Gastrocnemius medialis (tissue), 4 donors: ENCODE results near the gene NDUFB10. TPM values are rescaled to one million over a fixed set of nuclear protein-coding genes. Genes with fewer than 3 reads are reported as not detected.

Experiments
- ATAC-seq, 2 donors: fragments of 150-250 bp; one replicate each; pipeline ENCODE4 v1.9.1; 2016
- DNase-seq, 2 donors: peaks; one replicate each; pipeline ENCODE4 v3.0.0-alpha.2; 2019
- H3K27ac ChIP-seq, 4 donors: fragments of 200-600 bp; sonication (generic); 1 replicate in 1 of 4; 2 replicates in 3 of 4; pipeline ENCODE4 v1.5.1; 2016 to 2018; ENCODE audit warnings: mild to moderate bottlenecking in 2 of 4, moderate library complexity in 1 of 4
- H3K27me3 ChIP-seq, 3 donors: fragments of 200-600 bp; sonication (generic) in 2 of 3; 1 replicate in 1 of 3; 2 replicates in 2 of 3; pipeline versions ENCODE4 v1.5.1 to v1.6.0; 2016 to 2019; ENCODE audit warnings: mild to moderate bottlenecking in 1 of 3, moderate library complexity in 1 of 3
- H3K36me3 ChIP-seq, 2 donors: fragments of 200-600 bp; sonication (generic) in 1 of 2; one replicate each; pipeline ENCODE4 v1.5.1; 2017 to 2018
- H3K4me1 ChIP-seq, 2 donors: fragments of 200-600 bp; sonication (generic) in 1 of 2; one replicate each; pipeline ENCODE4 v1.5.1; 2016 to 2017; ENCODE audit warnings: mild to moderate bottlenecking in 2 of 2
- H3K4me3 ChIP-seq, 4 donors: fragments of 200-600 bp; sonication (generic) in 3 of 4; 1 replicate in 1 of 4; 2 replicates in 3 of 4; pipeline ENCODE4 v1.5.1; 2016 to 2019; ENCODE audit warnings: mild to moderate bottlenecking in 2 of 4
- H3K9me3 ChIP-seq, 3 donors: fragments of 200-600 bp; sonication (generic) in 2 of 3; 1 replicate in 1 of 3; 2 replicates in 2 of 3; pipeline ENCODE4 v1.5.1; 2016 to 2019
- CTCF ChIP-seq, 5 experiments: fragments of 450-650 bp in 3 of 5; fragments of 200-600 bp in 2 of 5; sonication (generic) in 2 of 5; IDR thresholded peaks in 4 of 5; conservative IDR thresholded peaks in 1 of 5; 1 replicate in 4 of 5; 2 replicates in 1 of 5; pipeline ENCODE4 v1.5.1; 2016 to 2019; ENCODE audit warnings: antibody characterized with exemption in 5 of 5, mild to moderate bottlenecking in 3 of 5, moderate library complexity in 3 of 5
- POLR2A ChIP-seq, 2 donors: fragments of 450-650 bp; IDR thresholded peaks; one replicate each; pipeline ENCODE4 v1.6.1; 2017; ENCODE audit warnings: antibody characterized with exemption in 2 of 2, mild to moderate bottlenecking in 2 of 2, moderate library complexity in 2 of 2
- in situ Hi-C, 4 donors: fragments of 200-750 bp; cut with MboI; loops; one replicate each; pipeline versions ENCODE4 v1.15.0 to v1.8.0; 2017; ENCODE audit warnings: low sequenced_read_pairs in 4 of 4
- intact Hi-C: fragments of 100-400 bp; cut with DNase I; formaldehyde crosslinking; loops from one replicate; pipeline ENCODE4 v1.15.1; 2023; ENCODE audit warnings: low total_unique reads
- total RNA-seq, 4 donors: library from RNA; depleted of rRNA; stranded (reverse); fragments of >200 nt; gene quantifications; one replicate each; pipeline versions ENCODE4 v1.1.0 to v1.2.3, GENCODE V29; 2016

Gene NDUFB10
- total RNA-seq, 4 donors from 2014 or later: 530 to 1,014 (median 743) TPM

- ATAC-seq (no peak), DNase-seq (no peak)
- Histone ChIP-seq H3K36me3 (no peaks in the 10 kb centered on the region), H3K9me3 (no peaks in the 10 kb centered on the region), H3K27me3 (peaks cover 28 to 48% (median 37%) of the 10 kb centered on the region in 3 donors), H3K27ac (no peak overlapping the region), H3K4me3 (no peak overlapping the region), H3K4me1 (no peaks in the 10 kb centered on the region)
- intact Hi-C loops (no loop called here), in situ Hi-C loops (no loop called here)
- TF ChIP-seq CTCF (IDR thresholded peaks at IDR 0.05 in 4 of 5, conservative IDR thresholded peaks at IDR 0.05 in 1 of 5) (no peak), POLR2A (IDR thresholded peaks at IDR 0.05) (no peak)
Observed at GRCh38 chr16:1913327-1914083, 45.8 kb upstream of the NDUFB10 start.

- H3K4me3 ChIP-seq: no peak overlapping the region
- no peak for DNase-seq
- no peak for ATAC-seq
- H3K9me3 ChIP-seq: no peaks in the 10 kb centered on the region
- no peak for TF ChIP-seq POLR2A (IDR thresholded peaks at IDR 0.05)
- no peak for TF ChIP-seq CTCF (IDR thresholded peaks at IDR 0.05 in 4 of 5, conservative IDR thresholded peaks at IDR 0.05 in 1 of 5)
- no peak overlapping the region for H3K27ac ChIP-seq
- H3K36me3 ChIP-seq: no peaks in the 10 kb centered on the region
- in situ Hi-C loops (no loop called here), intact Hi-C loops (no loop called here)
- H3K27me3 ChIP-seq: peaks cover 35 to 48% (median 41%) of the 10 kb centered on the region in 3 donors
- no peaks in the 10 kb centered on the region for H3K4me1 ChIP-seq
Observed at GRCh38 chr16:1914084-1914608, 45.2 kb upstream of the NDUFB10 start.

GRCh38 chr16:1914988-1915387 lies 44.4 kb upstream of the NDUFB10 start:
- in situ Hi-C loops: no loop called here
- no peak overlapping the region for H3K27ac ChIP-seq
- no peaks in the 10 kb centered on the region for H3K4me1 ChIP-seq
- no peaks in the 10 kb centered on the region for H3K9me3 ChIP-seq
- intact Hi-C loops: no loop called here
- ATAC-seq (no peak), DNase-seq (no peak)
- H3K36me3 ChIP-seq: no peaks in the 10 kb centered on the region
- TF ChIP-seq CTCF (IDR thresholded peaks at IDR 0.05 in 4 of 5, conservative IDR thresholded peaks at IDR 0.05 in 1 of 5) (no peak), POLR2A (IDR thresholded peaks at IDR 0.05) (no peak)
- no peak overlapping the region for H3K4me3 ChIP-seq
- peaks cover 41 to 49% (median 45%) of the 10 kb centered on the region in 3 donors for H3K27me3 ChIP-seq

GRCh38 chr16:1915732-1916639 lies 43.4 kb upstream of the NDUFB10 start:
- in situ Hi-C loops (no loop called here), intact Hi-C loops (no loop called here)
- Histone ChIP-seq H3K4me3 (no peak overlapping the region), H3K36me3 (no peaks in the 10 kb centered on the region), H3K9me3 (no peaks in the 10 kb centered on the region), H3K27me3 (peaks cover 47 to 54% (median 53%) of the 10 kb centered on the region in 3 donors), H3K27ac (no peak overlapping the region), H3K4me1 (no peaks in the 10 kb centered on the region)
- no peak for ATAC-seq
- TF ChIP-seq CTCF (IDR thresholded peaks at IDR 0.05 in 4 of 5, conservative IDR thresholded peaks at IDR 0.05 in 1 of 5): no peak
- TF ChIP-seq POLR2A (IDR thresholded peaks at IDR 0.05): no peak
- no peak for DNase-seq
